ENCODE measurements around the gene COG2.

Gene COG2

GRCh38 chr1:230596306-230596705 lies 46.0 kb upstream of the COG2 start:
- Histone ChIP-seq H3K9me3 (ENCODE audit: control insufficient read depth, insufficient read depth, low read depth, low read length) (no peaks in the 10 kb centered on the region), H3K36me3 (ENCODE audit: control insufficient read depth in 2 of 2, insufficient read depth in 1 of 2, low read length in 2 of 2) (no peaks in the 10 kb centered on the region), H3K27ac (ENCODE audit: extremely low read depth, low read depth, low read length) (no peak overlapping the region), H3K4me3 (ENCODE audit: low read depth, low read length) (no peak overlapping the region), H3K4me1 (ENCODE audit: control insufficient read depth, insufficient read depth, low read length) (no peaks in the 10 kb centered on the region)
- no peak for TF ChIP-seq EGR2 (tag by site-specific recombination; IDR thresholded peaks at IDR 0.05; ENCODE audit: low read depth)
- no peak for TF ChIP-seq ZNF202 (tag by site-specific recombination; IDR thresholded peaks at IDR 0.05; ENCODE audit: borderline replicate concordance)
- no peak for TF ChIP-seq KLF8 (tag by site-specific recombination; IDR thresholded peaks at IDR 0.05)
- no peak for TF ChIP-seq ZNF37A (tag by site-specific recombination; IDR thresholded peaks at IDR 0.05)
- no peak for TF ChIP-seq SP3 (tag by site-specific recombination; IDR thresholded peaks at IDR 0.05)
- no peak for TF ChIP-seq ZNF521 (tag by site-specific recombination; IDR thresholded peaks at IDR 0.05)
- TF ChIP-seq KLF16 (tag by site-specific recombination; IDR thresholded peaks at IDR 0.05), result no peak
- no peak for TF ChIP-seq ZNF248 (tag by site-specific recombination; IDR thresholded peaks at IDR 0.05)
- TF ChIP-seq ZNF560 (tag by site-specific recombination; IDR thresholded peaks at IDR 0.05; ENCODE audit: borderline replicate concordance), result no peak
- no peak for TF ChIP-seq ZNF501 (tag by site-specific recombination; IDR thresholded peaks at IDR 0.05)
- TF ChIP-seq ZNF394 (tag by site-specific recombination; IDR thresholded peaks at IDR 0.05; ENCODE audit: borderline replicate concordance), result no peak
- TF ChIP-seq ZNF350 (tag by site-specific recombination; IDR thresholded peaks at IDR 0.05), result no peak
- TF ChIP-seq ZNF133 (tag by site-specific recombination; IDR thresholded peaks at IDR 0.05), result no peak
- no peak for TF ChIP-seq ZSCAN4 (tag by site-specific recombination; IDR thresholded peaks at IDR 0.05)
- no peak for TF ChIP-seq ZBTB11 (tag by site-specific recombination; conservative IDR thresholded peaks at IDR 0.05; ENCODE audit: low read depth)
- TF ChIP-seq ZNF148 (tag by site-specific recombination; IDR thresholded peaks at IDR 0.05; ENCODE audit: borderline replicate concordance), result no peak
- no peak for TF ChIP-seq ZNF626 (tag by site-specific recombination; IDR thresholded peaks at IDR 0.05)
- TF ChIP-seq ZBTB1 (tag by site-specific recombination; IDR thresholded peaks at IDR 0.05), result no peak
- no peak for TF ChIP-seq ZNF610 (tag by site-specific recombination; IDR thresholded peaks at IDR 0.05; ENCODE audit: borderline replicate concordance)
- POLR2A ChIA-PET, result no interaction called here
- CTCF ChIA-PET, result no interaction called here

GRCh38 chr1:230598745-230599144 lies 43.5 kb upstream of the COG2 start:
- Histone ChIP-seq H3K4me1 (ENCODE audit: control insufficient read depth, insufficient read depth, low read length) (no peaks in the 10 kb centered on the region), H3K27ac (ENCODE audit: extremely low read depth, low read depth, low read length) (no peak overlapping the region), H3K4me3 (ENCODE audit: low read depth, low read length) (no peak overlapping the region), H3K36me3 (ENCODE audit: control insufficient read depth in 2 of 2, insufficient read depth in 1 of 2, low read length in 2 of 2) (no peaks in the 10 kb centered on the region), H3K9me3 (ENCODE audit: control insufficient read depth, insufficient read depth, low read depth, low read length) (no peaks in the 10 kb centered on the region)
- CTCF ChIA-PET, result interaction anchor here (1.2 kb wide), 1 partner anchor 8 kb away, joined by 3 read pairs; no protein-coding TSS in a partner anchor
- POLR2A ChIA-PET, result no interaction called here
- TF ChIP-seq ZNF521 (tag by site-specific recombination; IDR thresholded peaks at IDR 0.05) (no peak), ZNF791 (tag by site-specific recombination; IDR thresholded peaks at IDR 0.05) (no peak), ZSCAN4 (tag by site-specific recombination; IDR thresholded peaks at IDR 0.05) (no peak), ZNF18 (tag by site-specific recombination; IDR thresholded peaks at IDR 0.05) (no peak), TSHZ1 (tag by site-specific recombination; IDR thresholded peaks at IDR 0.05; ENCODE audit: borderline replicate concordance) (no peak)
